PFSK-1 (cell line): Measurements from ENCODE around the gene PTGES3.

Experiments used
- POLR2AphosphoS5 ChIP-seq: IDR thresholded peaks from 2 replicates; pipeline ENCODE4 v1.6.1; 2012; ENCODE audit warnings: low read depth, mild to moderate bottlenecking, control low read depth, low read length, moderate library complexity
- SIN3A ChIP-seq: IDR thresholded peaks from 2 replicates; pipeline ENCODE4 v1.6.1; 2012; ENCODE audit warnings: mild to moderate bottlenecking, low read length, moderate library complexity, borderline replicate concordance; ENCODE audit not compliant: insufficient read depth
- TAF1 ChIP-seq: IDR thresholded peaks from 2 replicates; pipeline ENCODE4 v1.6.1; 2012; ENCODE audit warnings: low read length, control low read depth, borderline replicate concordance; ENCODE audit not compliant: insufficient read depth

GRCh38 chr12:56670836-56671235 lies 17.2 kb downstream of the PTGES3 start:
- no peak for TF ChIP-seq TAF1
- TF ChIP-seq SIN3A: no peak
- TF ChIP-seq POLR2AphosphoS5: no peak
